Hematopoietic multipotent progenitor cell treated with erythropoietin and hydrocortisone succinate and interleukin-3 and kit ligand, for 17 days (in vitro differentiated cells): ENCODE results near the gene NXPH3.

Experiments used
- DNase-seq: peaks from one replicate; pipeline ENCODE4 v3.0.0-alpha.2; 2015; ENCODE audit warnings: low spot score

The NXPH3 gene

GRCh38 chr17:49592263-49592662 is 16.6 kb downstream of the NXPH3 start:
- DNase-seq, result no peak

- DNase-seq, result no peak
Observed at GRCh38 chr17:49595328-49595727, 19.7 kb downstream of the NXPH3 start.

- DNase-seq, result no peak
Observed at GRCh38 chr17:49595980-49596379, 20.3 kb downstream of the NXPH3 start.

GRCh38 chr17:49596613-49597244 is 21.1 kb downstream of the NXPH3 start:
- DNase-seq, result no peak

GRCh38 chr17:49597436-49597835 is 21.8 kb downstream of the NXPH3 start:
- no peak for DNase-seq

- DNase-seq, result no peak
Observed at GRCh38 chr17:49597928-49598655, 22.4 kb downstream of the NXPH3 start.

- DNase-seq, result no peak
Observed at GRCh38 chr17:49598918-49599317, 23.2 kb downstream of the NXPH3 start.

- no peak for DNase-seq
Observed at GRCh38 chr17:49600949-49601348, 25.3 kb downstream of the NXPH3 start.

- no peak for DNase-seq
Observed at GRCh38 chr17:49602783-49603182, 27.1 kb downstream of the NXPH3 start.

GRCh38 chr17:49603238-49603637 is 27.6 kb downstream of the NXPH3 start:
- no peak for DNase-seq

- no peak for DNase-seq
Observed at GRCh38 chr17:49603720-49604119, 28.0 kb downstream of the NXPH3 start.

- no peak for DNase-seq
Observed at GRCh38 chr17:49604314-49604869, 28.7 kb downstream of the NXPH3 start.

- no peak for DNase-seq
Observed at GRCh38 chr17:49610883-49611584, 35.4 kb downstream of the NXPH3 start.

GRCh38 chr17:49612726-49613125 is 37.1 kb downstream of the NXPH3 start:
- no peak for DNase-seq

GRCh38 chr17:49613182-49613800 is 37.6 kb downstream of the NXPH3 start:
- DNase-seq, result no peak

- no peak for DNase-seq
Observed at GRCh38 chr17:49616086-49616485, 40.4 kb downstream of the NXPH3 start.

- DNase-seq, result no peak
Observed at GRCh38 chr17:49616601-49617131, 41.0 kb downstream of the NXPH3 start.

- DNase-seq, result no peak
Observed at GRCh38 chr17:49618028-49618611, 42.4 kb downstream of the NXPH3 start.

- DNase-seq, result no peak
Observed at GRCh38 chr17:49621420-49621819, 45.7 kb downstream of the NXPH3 start.

- no peak for DNase-seq
Observed at GRCh38 chr17:49621946-49622529, 46.4 kb downstream of the NXPH3 start.

GRCh38 chr17:49624896-49625295 is 49.2 kb downstream of the NXPH3 start:
- DNase-seq, result no peak
